ENCODE data around the gene RGS16.

DNA sequence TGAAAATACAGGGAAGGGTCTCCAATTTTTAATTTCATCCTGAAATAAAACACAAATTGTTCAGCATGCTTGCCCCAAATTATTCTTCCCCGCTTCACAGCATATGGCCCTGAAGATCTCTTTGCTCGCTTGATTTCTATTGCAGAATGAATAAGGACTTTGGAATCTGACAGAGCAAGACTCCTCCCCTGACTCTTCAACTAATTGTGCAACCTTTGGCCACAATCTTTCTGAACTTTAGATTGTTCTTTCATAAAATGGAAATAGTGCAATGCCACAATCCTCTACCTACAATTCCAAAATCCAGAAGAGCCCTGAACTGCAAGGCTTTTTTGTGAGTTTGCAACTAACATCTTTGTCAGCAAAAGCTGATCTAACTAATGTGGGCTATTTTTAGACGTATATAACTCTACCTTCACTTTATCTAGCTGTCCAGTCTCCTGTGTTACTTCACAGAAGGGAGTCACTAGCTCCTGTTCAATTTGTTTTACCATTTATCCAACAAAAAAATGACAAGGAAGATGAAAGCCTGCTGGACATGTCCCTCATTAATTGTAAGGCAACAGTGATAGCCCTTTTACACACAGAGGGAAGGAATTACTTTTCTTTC lies 28.5 kb downstream of the RGS16 start:
- TF ChIP-seq, protein P1, sequence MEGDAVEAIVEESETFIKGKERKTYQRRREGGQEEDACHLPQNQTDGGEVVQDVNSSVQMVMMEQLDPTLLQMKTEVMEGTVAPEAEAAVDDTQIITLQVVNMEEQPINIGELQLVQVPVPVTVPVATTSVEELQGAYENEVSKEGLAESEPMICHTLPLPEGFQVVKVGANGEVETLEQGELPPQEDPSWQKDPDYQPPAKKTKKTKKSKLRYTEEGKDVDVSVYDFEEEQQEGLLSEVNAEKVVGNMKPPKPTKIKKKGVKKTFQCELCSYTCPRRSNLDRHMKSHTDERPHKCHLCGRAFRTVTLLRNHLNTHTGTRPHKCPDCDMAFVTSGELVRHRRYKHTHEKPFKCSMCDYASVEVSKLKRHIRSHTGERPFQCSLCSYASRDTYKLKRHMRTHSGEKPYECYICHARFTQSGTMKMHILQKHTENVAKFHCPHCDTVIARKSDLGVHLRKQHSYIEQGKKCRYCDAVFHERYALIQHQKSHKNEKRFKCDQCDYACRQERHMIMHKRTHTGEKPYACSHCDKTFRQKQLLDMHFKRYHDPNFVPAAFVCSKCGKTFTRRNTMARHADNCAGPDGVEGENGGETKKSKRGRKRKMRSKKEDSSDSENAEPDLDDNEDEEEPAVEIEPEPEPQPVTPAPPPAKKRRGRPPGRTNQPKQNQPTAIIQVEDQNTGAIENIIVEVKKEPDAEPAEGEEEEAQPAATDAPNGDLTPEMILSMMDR (IDR thresholded peaks at IDR 0.05) = no peak
- no peak for TF ChIP-seq POLR2A (IDR thresholded peaks at IDR 0.05)
